ENCODE measurements around the gene BIRC3. TPM values are rescaled to one million over a fixed set of nuclear protein-coding genes. Genes with fewer than 3 reads are reported as not detected.

BIRC3 gene
- total RNA-seq, 2 experiments from 2014 or later = 46.4 to 231 TPM

GRCh38 chr11:102343809-102344208, 26.5 kb downstream of the BIRC3 start:
- no peaks in the 10 kb centered on the region for H3K27me3 Mint-ChIP-seq
- H3K36me3 Mint-ChIP-seq = peaks cover 6% of the 10 kb centered on the region
- ATAC-seq = no peak
- H3K4me3 Mint-ChIP-seq = no peak overlapping the region
- no peak for DNase-seq
- CTCF ChIA-PET = interaction anchor here (1.1 to 6.3 kb wide), 7 partner anchors 12 to 322 kb away, joined by 3 to 110 read pairs (median 10); no protein-coding TSS in a partner anchor
- H3K27ac Mint-ChIP-seq = no peak overlapping the region
- peaks cover 28% of the 10 kb centered on the region for H3K4me1 Mint-ChIP-seq
- H3K9me3 Mint-ChIP-seq (ENCODE audit: low read depth) = no peaks in the 10 kb centered on the region

- DNase-seq (no peak), ATAC-seq (no peak)
- H3K36me3 Mint-ChIP-seq = peaks cover 13% of the 10 kb centered on the region
- CTCF ChIA-PET = interaction anchor here (0.7 to 6.3 kb wide), 8 partner anchors 11 to 320 kb away, joined by 3 to 110 read pairs (median 6); no protein-coding TSS in a partner anchor
- H3K27ac Mint-ChIP-seq = peak overlapping the region; percentile 97
- H3K27me3 Mint-ChIP-seq = no peaks in the 10 kb centered on the region
- H3K4me3 Mint-ChIP-seq = peak overlapping the region; percentile 88
- peaks cover 32% of the 10 kb centered on the region for H3K4me1 Mint-ChIP-seq
- no peaks in the 10 kb centered on the region for H3K9me3 Mint-ChIP-seq (ENCODE audit: low read depth)
Measured at GRCh38 chr11:102345904-102346303, 28.6 kb downstream of the BIRC3 start.

- no peaks in the 10 kb centered on the region for H3K27me3 Mint-ChIP-seq
- DNase-seq (no peak), ATAC-seq (no peak)
- peak overlapping the region; percentile 97 for H3K27ac Mint-ChIP-seq
- H3K36me3 Mint-ChIP-seq = peaks cover 17% of the 10 kb centered on the region
- H3K4me3 Mint-ChIP-seq = peak overlapping the region; percentile 88
- CTCF ChIA-PET = interaction anchor here (0.7 to 6.3 kb wide), 5 partner anchors 14 to 320 kb away, joined by 3 to 110 read pairs (median 7); no protein-coding TSS in a partner anchor
- H3K9me3 Mint-ChIP-seq (ENCODE audit: low read depth) = no peaks in the 10 kb centered on the region
- H3K4me1 Mint-ChIP-seq = peaks cover 32% of the 10 kb centered on the region
Measured at GRCh38 chr11:102346456-102346747, 29.1 kb downstream of the BIRC3 start.

- peaks cover 31% of the 10 kb centered on the region for H3K4me1 Mint-ChIP-seq
- no peaks in the 10 kb centered on the region for H3K27me3 Mint-ChIP-seq
- no peaks in the 10 kb centered on the region for H3K9me3 Mint-ChIP-seq (ENCODE audit: low read depth)
- peak within 1 kb of the TSS; percentile 88 for H3K4me3 Mint-ChIP-seq
- peak; percentile 95 for DNase-seq
- ATAC-seq = peak; percentile 95
- H3K36me3 Mint-ChIP-seq = peaks cover 22% of the 10 kb centered on the region
- H3K27ac Mint-ChIP-seq = peak within 1 kb of the TSS; percentile 97
- CTCF ChIA-PET = interaction anchor here (0.7 to 6.3 kb wide), 7 partner anchors 13 to 319 kb away, joined by 3 to 110 read pairs (median 7); no protein-coding TSS in a partner anchor
Measured at GRCh38 chr11:102346748-102347461, 29.6 kb downstream of the BIRC3 start, which contains the start of gene BIRC2. BIRC2 (plus strand) TSS chr11:102347214; CDS start chr11:102349855, 2,641 bp downstream.

GRCh38 chr11:102347462-102348370, 30.4 kb downstream of the BIRC3 start:
- H3K27me3 Mint-ChIP-seq = no peaks in the 10 kb centered on the region
- peaks cover 29% of the 10 kb centered on the region for H3K4me1 Mint-ChIP-seq
- peak overlapping the region; percentile 97 for H3K27ac Mint-ChIP-seq
- ATAC-seq (peak; percentile 5), DNase-seq (peak; percentile 47)
- peak overlapping the region; percentile 88 for H3K4me3 Mint-ChIP-seq
- peaks cover 25% of the 10 kb centered on the region for H3K36me3 Mint-ChIP-seq
- CTCF ChIA-PET = interaction anchor here (1.2 to 3.8 kb wide), 2 partner anchors 54 to 148 kb away, joined by 3 to 15 read pairs; no protein-coding TSS in a partner anchor
- no peaks in the 10 kb centered on the region for H3K9me3 Mint-ChIP-seq (ENCODE audit: low read depth)

- H3K4me1 Mint-ChIP-seq = peaks cover 40% of the 10 kb centered on the region
- no peak for ATAC-seq
- peaks cover 69% of the 10 kb centered on the region for H3K36me3 Mint-ChIP-seq
- no peak overlapping the region for H3K4me3 Mint-ChIP-seq
- no peak for DNase-seq
- no peaks in the 10 kb centered on the region for H3K27me3 Mint-ChIP-seq
- H3K27ac Mint-ChIP-seq = no peak overlapping the region
- CTCF ChIA-PET = no interaction called here
- peaks cover 2% of the 10 kb centered on the region for H3K9me3 Mint-ChIP-seq (ENCODE audit: low read depth)
Measured at GRCh38 chr11:102357116-102357515, 39.8 kb downstream of the BIRC3 start.

- Mint-ChIP-seq H3K36me3 (peaks cover 76% of the 10 kb centered on the region), H3K27ac (no peak overlapping the region), H3K4me1 (peaks cover 40% of the 10 kb centered on the region)
Measured at GRCh38 chr11:102359372-102359771, 42.1 kb downstream of the BIRC3 start.

GRCh38 chr11:102360681-102361080, 43.4 kb downstream of the BIRC3 start:
- Mint-ChIP-seq H3K36me3 (peaks cover 74% of the 10 kb centered on the region), H3K27me3 (no peaks in the 10 kb centered on the region), H3K4me1 (peaks cover 40% of the 10 kb centered on the region), H3K27ac (peak overlapping the region; percentile 68), H3K9me3 (ENCODE audit: low read depth) (peaks cover 2% of the 10 kb centered on the region), H3K4me3 (no peak overlapping the region)
- ATAC-seq (peak; percentile 12), DNase-seq (no peak)
- CTCF ChIA-PET = interaction anchor here (0.7 to 1.9 kb wide), 6 partner anchors 10 to 251 kb away, joined by 3 to 10 read pairs (median 3); no protein-coding TSS in a partner anchor

More at GRCh38 chr11:102359372-102359771, 42.1 kb downstream of the BIRC3 start:
- no peak for DNase-seq
- Mint-ChIP-seq H3K4me3 (no peak overlapping the region), H3K27me3 (no peaks in the 10 kb centered on the region), H3K9me3 (ENCODE audit: low read depth) (peaks cover 2% of the 10 kb centered on the region)
- CTCF ChIA-PET = interaction anchor here (1.0 to 2.0 kb wide), 4 partner anchors 9 to 136 kb away, joined by 4 to 7 read pairs (median 5); no protein-coding TSS in a partner anchor
- no peak for ATAC-seq

GRCh38 chr11:102361086-102362031, 44.1 kb downstream of the BIRC3 start:
- H3K27me3 Mint-ChIP-seq = no peaks in the 10 kb centered on the region
- peaks cover 40% of the 10 kb centered on the region for H3K4me1 Mint-ChIP-seq
- peaks cover 2% of the 10 kb centered on the region for H3K9me3 Mint-ChIP-seq (ENCODE audit: low read depth)
- H3K36me3 Mint-ChIP-seq = peaks cover 69% of the 10 kb centered on the region
- CTCF ChIA-PET = interaction anchor here (0.7 to 1.9 kb wide), 6 partner anchors 11 to 250 kb away, joined by 3 to 10 read pairs (median 3); no protein-coding TSS in a partner anchor
- ATAC-seq = peak; percentile 84
- H3K4me3 Mint-ChIP-seq = peak overlapping the region; percentile 1
- H3K27ac Mint-ChIP-seq = peak overlapping the region; percentile 68
- peak; percentile 69 for DNase-seq

GRCh38 chr11:102364991-102365390, 47.7 kb downstream of the BIRC3 start:
- Mint-ChIP-seq H3K4me1 (peaks cover 40% of the 10 kb centered on the region), H3K27ac (no peak overlapping the region), H3K4me3 (no peak overlapping the region), H3K9me3 (ENCODE audit: low read depth) (peaks cover 2% of the 10 kb centered on the region), H3K27me3 (no peaks in the 10 kb centered on the region), H3K36me3 (peaks cover 61% of the 10 kb centered on the region)
- ATAC-seq (no peak), DNase-seq (no peak)
- CTCF ChIA-PET = interaction anchor here (1.2 to 4.1 kb wide), 6 partner anchors 21 to 131 kb away, joined by 3 to 20 read pairs (median 7); no protein-coding TSS in a partner anchor

- peaks cover 49% of the 10 kb centered on the region for H3K36me3 Mint-ChIP-seq
- no peaks in the 10 kb centered on the region for H3K27me3 Mint-ChIP-seq
- no peaks in the 10 kb centered on the region for H3K9me3 Mint-ChIP-seq (ENCODE audit: low read depth)
- DNase-seq = no peak
- H3K27ac Mint-ChIP-seq = peak overlapping the region; percentile 42
- ATAC-seq = peak; percentile 60
- CTCF ChIA-PET = interaction anchor here (0.7 to 4.1 kb wide), 22 partner anchors 8 to 299 kb away, joined by 3 to 20 read pairs (median 4); no protein-coding TSS in a partner anchor
- no peak overlapping the region for H3K4me3 Mint-ChIP-seq
- H3K4me1 Mint-ChIP-seq = peaks cover 19% of the 10 kb centered on the region
Measured at GRCh38 chr11:102367364-102367763, 50.1 kb downstream of the BIRC3 start.

- Mint-ChIP-seq H3K36me3 (peaks cover 42% of the 10 kb centered on the region), H3K9me3 (ENCODE audit: low read depth) (no peaks in the 10 kb centered on the region), H3K4me3 (no peak overlapping the region), H3K4me1 (peaks cover 16% of the 10 kb centered on the region), H3K27ac (peak overlapping the region; percentile 58), H3K27me3 (no peaks in the 10 kb centered on the region)
- CTCF ChIA-PET = interaction anchor here (0.7 to 4.1 kb wide), 9 partner anchors 7 to 298 kb away, joined by 3 to 20 read pairs (median 3); no protein-coding TSS in a partner anchor
- no peak for DNase-seq
- peak; percentile 88 for ATAC-seq
Measured at GRCh38 chr11:102368472-102368871, 51.2 kb downstream of the BIRC3 start.

Measured in activated CD8-positive, alpha-beta memory T cell treated with anti-CD3 and anti-CD28 coated beads, Interleukin-2, amount 10 ng/mL, durations not matched to agents 7 days and 5 days (primary cell).